Mesothelial cell of epicardium (in vitro differentiated cells): ENCODE measurements around the gene ZNF227. TPM values are rescaled to one million over a fixed set of nuclear protein-coding genes. Genes with fewer than 3 reads are reported as not detected.

Experiments used
- DNase-seq, 2 experiments: peaks; one replicate each; pipeline ENCODE4 v3.0.0; 2021; ENCODE audit warnings: low spot score in 2 of 2; ENCODE audit not compliant: unreplicated experiment in 2 of 2
- H3K27ac Mint-ChIP-seq: 2 replicates; pipeline ENCODE4 v1.8.0; 2021; ENCODE audit warnings: mixed read lengths
- H3K27me3 Mint-ChIP-seq: 2 replicates; pipeline ENCODE4 v1.8.0; 2021; ENCODE audit warnings: low read depth, mixed read lengths
- H3K36me3 Mint-ChIP-seq: 2 replicates; pipeline ENCODE4 v1.8.0; 2021; ENCODE audit warnings: mixed read lengths
- H3K4me1 Mint-ChIP-seq: 2 replicates; pipeline ENCODE4 v1.8.0; 2021; ENCODE audit warnings: mixed read lengths
- H3K4me3 Mint-ChIP-seq: 2 replicates; pipeline ENCODE4 v1.8.0; 2021; ENCODE audit warnings: mild to moderate bottlenecking, moderate library complexity, mixed read lengths
- H3K9me3 Mint-ChIP-seq: 2 replicates; pipeline ENCODE4 v1.8.0; 2021; ENCODE audit warnings: mixed read lengths
- CTCF ChIP-seq: fragments of 200-600 bp; sonication (generic); IDR thresholded peaks from one replicate; pipeline ENCODE4 v1.5.0; 2021; ENCODE audit warnings: antibody characterized with exemption; ENCODE audit not compliant: unreplicated experiment
- total RNA-seq: library from RNA; stranded (reverse); gene quantifications from 3 replicates; pipeline ENCODE4 v1.2.1, GENCODE V29; 2021

ZNF227 gene
- total RNA-seq, 1 donor from 2014 or later: 29.9 TPM

- H3K4me1 Mint-ChIP-seq: peaks cover 9% of the 10 kb centered on the region
- H3K27me3 Mint-ChIP-seq: no peaks in the 10 kb centered on the region
- H3K4me3 Mint-ChIP-seq: no peak overlapping the region
- H3K9me3 Mint-ChIP-seq: peaks cover 71% of the 10 kb centered on the region
- no peak for DNase-seq
- no peak for TF ChIP-seq CTCF
- peaks cover 62% of the 10 kb centered on the region for H3K36me3 Mint-ChIP-seq
- no peak overlapping the region for H3K27ac Mint-ChIP-seq
Observed at GRCh38 chr19:44255705-44256411, 43.5 kb downstream of the ZNF227 start.

- Mint-ChIP-seq H3K27ac (no peak overlapping the region), H3K4me1 (peaks cover 9% of the 10 kb centered on the region), H3K27me3 (no peaks in the 10 kb centered on the region), H3K9me3 (peaks cover 48% of the 10 kb centered on the region), H3K36me3 (peaks cover 41% of the 10 kb centered on the region), H3K4me3 (no peak overlapping the region)
- TF ChIP-seq CTCF: no peak
- DNase-seq: no peak
Observed at GRCh38 chr19:44258136-44258535, 45.8 kb downstream of the ZNF227 start.

GRCh38 chr19:44258835-44259413, 46.6 kb downstream of the ZNF227 start:
- peak overlapping the region; percentile 79 for H3K4me3 Mint-ChIP-seq
- peaks cover 9% of the 10 kb centered on the region for H3K4me1 Mint-ChIP-seq
- no peak for TF ChIP-seq CTCF
- no peak for DNase-seq
- peaks cover 41% of the 10 kb centered on the region for H3K9me3 Mint-ChIP-seq
- H3K27ac Mint-ChIP-seq: no peak overlapping the region
- H3K36me3 Mint-ChIP-seq: peaks cover 36% of the 10 kb centered on the region
- no peaks in the 10 kb centered on the region for H3K27me3 Mint-ChIP-seq

GRCh38 chr19:44260343-44260681, 48.0 kb downstream of the ZNF227 start:
- H3K4me1 Mint-ChIP-seq: peaks cover 9% of the 10 kb centered on the region
- peaks cover 24% of the 10 kb centered on the region for H3K36me3 Mint-ChIP-seq
- no peak for DNase-seq
- peak overlapping the region; percentile 79 for H3K4me3 Mint-ChIP-seq
- no peak for TF ChIP-seq CTCF
- peak overlapping the region; percentile 30 for H3K27ac Mint-ChIP-seq
- no peaks in the 10 kb centered on the region for H3K27me3 Mint-ChIP-seq
- H3K9me3 Mint-ChIP-seq: peaks cover 29% of the 10 kb centered on the region

- TF ChIP-seq CTCF: no peak
- Mint-ChIP-seq H3K4me1 (peaks cover 9% of the 10 kb centered on the region), H3K36me3 (peaks cover 23% of the 10 kb centered on the region), H3K27me3 (no peaks in the 10 kb centered on the region), H3K9me3 (peaks cover 23% of the 10 kb centered on the region), H3K4me3 (peak overlapping the region; percentile 79), H3K27ac (no peak overlapping the region)
- DNase-seq: no peak
Observed at GRCh38 chr19:44260695-44261446, 48.5 kb downstream of the ZNF227 start.
